DOHH2 (cell line): ENCODE data around the gene TATDN2.

Source experiments
- CTCF ChIP-seq: fragments of 200-600 bp; sonication (generic); IDR thresholded peaks from one replicate; pipeline ENCODE4 v1.5.1; 2014; ENCODE audit warnings: antibody characterized with exemption, mild to moderate bottlenecking, low read depth, low read length; ENCODE audit not compliant: poor library complexity, severe bottlenecking
- EZH2phosphoT487 ChIP-seq: fragments of 200-600 bp; sonication (generic); IDR thresholded peaks from 2 replicates; pipeline ENCODE4 v1.6.1; 2017; ENCODE audit warnings: borderline replicate concordance, mild to moderate bottlenecking, antibody characterized with exemption, low read length, moderate library complexity, mixed read lengths

- TF ChIP-seq EZH2phosphoT487 (no peak), CTCF (no peak)
Observed at GRCh38 chr3:10228248-10228950, 19.9 kb upstream of the TATDN2 start.
